ENCODE results near the gene IGFBP3. TPM values are rescaled to one million over a fixed set of nuclear protein-coding genes. Genes with fewer than 3 reads are reported as not detected.

Gene IGFBP3
- total RNA-seq, 1 donor from 2014 or later = 1,283 TPM

- H3K4me1 Mint-ChIP-seq (ENCODE audit: low read depth, unreplicated experiment) = peaks cover 3% of the 10 kb centered on the region
- H3K4me3 ChIP-seq (ENCODE audit: insufficient read depth, low read depth, low read length) = no peak overlapping the region
- H3K4me1 ChIP-seq (ENCODE audit: insufficient read depth, low read length) = no peaks in the 10 kb centered on the region
- peaks cover 52% of the 10 kb centered on the region for H3K27me3 Mint-ChIP-seq (ENCODE audit: low read depth, unreplicated experiment)
- no peaks in the 10 kb centered on the region for H3K9me3 Mint-ChIP-seq (ENCODE audit: unreplicated experiment)
- no peaks in the 10 kb centered on the region for H3K36me3 ChIP-seq (ENCODE audit: insufficient read depth, low read length)
- H3K4me2 ChIP-seq (ENCODE audit: low read length) = no peak overlapping the region
- FAIRE-seq = no peak
- no peaks in the 10 kb centered on the region for H3K9me3 ChIP-seq (ENCODE audit: insufficient read depth, low read depth, low read length)
- no peaks in the 10 kb centered on the region for H3K36me3 Mint-ChIP-seq (ENCODE audit: low read depth, unreplicated experiment)
- H2AFZ ChIP-seq (ENCODE audit: low read depth, low read length) = no peak overlapping the region
- no peak overlapping the region for H3K27ac ChIP-seq (ENCODE audit: low read depth, low read length)
- no peak overlapping the region for H3K27ac Mint-ChIP-seq (ENCODE audit: unreplicated experiment)
- no peak overlapping the region for H3K9ac ChIP-seq (ENCODE audit: low read length)
- no peak overlapping the region for H3K4me3 Mint-ChIP-seq (ENCODE audit: unreplicated experiment)
- no peak for TF ChIP-seq EZH2 (IDR thresholded peaks at IDR 0.05; ENCODE audit: insufficient read depth, low read length)
- no peak for TF ChIP-seq CTCF (IDR thresholded peaks at IDR 0.05; ENCODE audit: insufficient read depth, low read depth, low read length)
- peaks cover 2% of the 10 kb centered on the region for H3K27me3 ChIP-seq (ENCODE audit: insufficient read depth, low read length)
- H3K79me2 ChIP-seq (ENCODE audit: insufficient read depth, low read length) = no peaks in the 10 kb centered on the region
- DNase-seq (ENCODE audit: low read depth) = no peak
- no peaks in the 10 kb centered on the region for H4K20me1 ChIP-seq (ENCODE audit: insufficient read depth, low read length)
Observed at GRCh38 chr7:45893996-45894664, 26.9 kb downstream of the IGFBP3 start.

- Histone ChIP-seq H3K27ac (ENCODE audit: low read depth, low read length) (no peak overlapping the region), H3K9me3 (ENCODE audit: insufficient read depth, low read depth, low read length) (no peaks in the 10 kb centered on the region), H3K79me2 (ENCODE audit: insufficient read depth, low read length) (no peaks in the 10 kb centered on the region), H3K36me3 (ENCODE audit: insufficient read depth, low read length) (no peaks in the 10 kb centered on the region), H3K4me1 (ENCODE audit: insufficient read depth, low read length) (peaks cover under 1% of the 10 kb centered on the region), H2AFZ (ENCODE audit: low read depth, low read length) (no peak overlapping the region), H3K4me3 (ENCODE audit: insufficient read depth, low read depth, low read length) (no peak overlapping the region), H3K27me3 (ENCODE audit: insufficient read depth, low read length) (peaks cover 2% of the 10 kb centered on the region), H4K20me1 (ENCODE audit: insufficient read depth, low read length) (no peaks in the 10 kb centered on the region), H3K4me2 (ENCODE audit: low read length) (no peak overlapping the region), H3K9ac (ENCODE audit: low read length) (no peak overlapping the region)
- FAIRE-seq = no peak
- Mint-ChIP-seq H3K27me3 (ENCODE audit: low read depth, unreplicated experiment) (peaks cover 54% of the 10 kb centered on the region), H3K4me3 (ENCODE audit: unreplicated experiment) (peak overlapping the region; percentile 64), H3K27ac (ENCODE audit: unreplicated experiment) (no peak overlapping the region), H3K9me3 (ENCODE audit: unreplicated experiment) (no peaks in the 10 kb centered on the region), H3K4me1 (ENCODE audit: low read depth, unreplicated experiment) (peaks cover 3% of the 10 kb centered on the region), H3K36me3 (ENCODE audit: low read depth, unreplicated experiment) (no peaks in the 10 kb centered on the region)
- DNase-seq (ENCODE audit: low read depth) = no peak
- TF ChIP-seq EZH2 (IDR thresholded peaks at IDR 0.05; ENCODE audit: insufficient read depth, low read length) (no peak), CTCF (IDR thresholded peaks at IDR 0.05; ENCODE audit: insufficient read depth, low read depth, low read length) (no peak)
Observed at GRCh38 chr7:45893374-45893995, 27.6 kb downstream of the IGFBP3 start.
